ENCODE results near the gene ALCAM.
A peak's percentile ranks its signal among the peaks of the same experiment; 100 is the strongest.
"Not testable (repeated sequence)": the region's sequence is repeated elsewhere in the genome, so short reads cannot be mapped to it uniquely, and the experiment has no call there.

ALCAM gene

DNA sequence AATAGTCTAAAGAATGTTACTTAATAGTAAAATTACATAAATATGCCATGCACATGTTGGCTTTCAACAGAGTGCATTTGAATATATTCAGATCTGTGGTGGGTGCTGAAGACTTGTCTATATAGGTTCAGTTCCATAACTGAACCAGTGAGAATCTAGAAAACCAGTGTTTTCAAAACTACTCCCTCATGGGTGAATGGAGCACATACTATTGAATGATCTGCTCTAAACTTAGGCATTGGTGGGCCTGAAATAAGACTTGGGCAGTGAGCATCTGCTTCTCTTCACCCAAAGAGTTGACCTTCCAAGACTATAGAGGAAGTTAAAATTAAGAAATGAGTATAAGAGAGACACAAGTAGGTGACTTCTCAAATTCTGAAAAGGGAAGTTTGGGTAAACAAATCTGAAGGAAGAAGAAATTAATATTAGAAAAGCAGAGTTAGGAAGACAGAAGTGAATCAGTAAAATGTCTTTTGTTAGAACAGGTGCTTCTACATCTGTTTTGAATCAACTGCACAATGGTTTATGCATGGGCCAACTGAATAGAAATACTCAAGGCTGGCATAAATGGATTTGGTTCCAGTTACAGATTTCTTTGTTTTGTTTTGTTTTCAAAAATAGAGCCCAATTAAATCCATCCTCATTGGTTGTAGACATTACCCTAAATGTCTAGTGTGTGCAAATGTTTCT lies 19.3 kb downstream of the ALCAM start:
- no peak for DNase-seq (ENCODE audit: low read depth)
- TF ChIP-seq, protein P1, sequence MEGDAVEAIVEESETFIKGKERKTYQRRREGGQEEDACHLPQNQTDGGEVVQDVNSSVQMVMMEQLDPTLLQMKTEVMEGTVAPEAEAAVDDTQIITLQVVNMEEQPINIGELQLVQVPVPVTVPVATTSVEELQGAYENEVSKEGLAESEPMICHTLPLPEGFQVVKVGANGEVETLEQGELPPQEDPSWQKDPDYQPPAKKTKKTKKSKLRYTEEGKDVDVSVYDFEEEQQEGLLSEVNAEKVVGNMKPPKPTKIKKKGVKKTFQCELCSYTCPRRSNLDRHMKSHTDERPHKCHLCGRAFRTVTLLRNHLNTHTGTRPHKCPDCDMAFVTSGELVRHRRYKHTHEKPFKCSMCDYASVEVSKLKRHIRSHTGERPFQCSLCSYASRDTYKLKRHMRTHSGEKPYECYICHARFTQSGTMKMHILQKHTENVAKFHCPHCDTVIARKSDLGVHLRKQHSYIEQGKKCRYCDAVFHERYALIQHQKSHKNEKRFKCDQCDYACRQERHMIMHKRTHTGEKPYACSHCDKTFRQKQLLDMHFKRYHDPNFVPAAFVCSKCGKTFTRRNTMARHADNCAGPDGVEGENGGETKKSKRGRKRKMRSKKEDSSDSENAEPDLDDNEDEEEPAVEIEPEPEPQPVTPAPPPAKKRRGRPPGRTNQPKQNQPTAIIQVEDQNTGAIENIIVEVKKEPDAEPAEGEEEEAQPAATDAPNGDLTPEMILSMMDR (IDR thresholded peaks at IDR 0.05; ENCODE audit: insufficient read depth, low read depth, low read length, missing control alignments) = no peak
- H3K4me3 ChIP-seq (ENCODE audit: low read length) = no peak overlapping the region

DNA sequence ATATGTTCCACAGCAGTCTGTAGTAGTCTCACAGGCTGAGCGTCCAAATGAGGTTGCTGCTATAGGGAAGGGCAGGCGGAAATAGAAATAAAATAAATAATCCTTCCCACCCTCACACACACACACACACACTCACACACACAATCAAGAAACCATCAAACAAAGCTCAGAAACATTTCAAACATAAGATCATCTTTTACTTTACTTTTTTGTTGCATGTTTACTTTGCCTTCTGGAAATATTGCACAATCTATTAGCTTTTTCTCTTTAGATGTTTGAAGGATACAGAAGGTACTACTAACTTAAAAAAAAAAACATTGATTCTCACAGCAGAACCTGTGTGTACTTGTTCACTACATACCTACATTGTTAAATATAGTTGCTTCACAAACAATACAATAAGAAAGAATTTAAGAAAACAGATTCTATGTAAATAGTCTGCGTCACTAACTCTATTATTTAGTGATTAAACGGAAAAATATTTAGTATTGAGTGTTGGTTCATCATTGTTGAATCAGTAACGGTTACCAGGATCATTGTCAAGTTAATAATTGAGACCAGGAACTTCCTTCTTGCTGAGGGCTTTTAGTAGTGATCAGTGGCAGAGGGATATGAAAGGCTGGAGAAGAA lies 20.5 kb downstream of the ALCAM start:
- TF ChIP-seq, protein P1 (IDR thresholded peaks at IDR 0.05; ENCODE audit: insufficient read depth, low read depth, low read length, missing control alignments) = no peak
- DNase-seq (ENCODE audit: low read depth) = peak; percentile 89
- H3K4me3 ChIP-seq (ENCODE audit: low read length) = no peak overlapping the region

DNA sequence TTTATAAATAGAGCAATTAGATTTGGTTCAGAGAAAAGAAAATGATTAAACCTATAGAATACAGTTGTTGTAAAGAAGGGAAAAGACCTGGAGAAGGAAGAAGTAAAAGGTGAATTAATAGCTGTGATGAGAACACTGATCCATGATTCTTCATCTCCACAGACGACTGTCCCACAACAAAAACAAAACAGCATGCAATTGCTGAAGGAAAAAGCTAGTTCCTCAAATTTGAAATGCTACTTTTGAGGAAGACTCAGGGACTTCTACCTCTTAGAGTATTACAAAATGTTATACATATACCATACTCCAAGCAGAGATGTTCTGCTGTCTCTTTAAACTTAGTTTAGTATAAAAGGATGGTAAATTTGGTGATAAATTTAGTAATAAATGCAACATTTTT lies 21.5 kb downstream of the ALCAM start:
- H3K4me3 ChIP-seq (ENCODE audit: low read length) = no peak overlapping the region
- TF ChIP-seq, protein P1 (IDR thresholded peaks at IDR 0.05; ENCODE audit: insufficient read depth, low read depth, low read length, missing control alignments) = no peak
- DNase-seq (ENCODE audit: low read depth) = no peak

DNA sequence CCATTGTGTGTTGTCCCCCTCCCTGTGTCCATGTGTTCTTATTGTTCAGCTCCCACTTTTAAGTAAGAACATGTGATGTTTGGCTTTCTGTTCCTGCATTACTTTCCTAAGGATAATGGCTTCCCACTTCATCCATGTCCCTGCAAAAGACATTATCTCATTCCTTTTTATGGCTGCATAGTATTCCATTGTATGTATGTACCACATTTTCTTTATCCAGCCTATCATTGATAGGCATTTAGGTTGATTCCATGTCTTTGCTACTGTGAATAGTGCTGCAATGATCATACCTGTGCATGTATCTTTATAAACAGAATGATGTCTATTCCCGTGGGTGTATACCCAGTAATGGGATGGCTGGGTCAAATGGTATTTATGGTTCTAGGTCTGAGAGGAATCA lies 23.1 kb downstream of the ALCAM start:
- not testable (repeated sequence) for H3K4me3 ChIP-seq (ENCODE audit: low read length); DNase-seq (ENCODE audit: low read depth)

DNA sequence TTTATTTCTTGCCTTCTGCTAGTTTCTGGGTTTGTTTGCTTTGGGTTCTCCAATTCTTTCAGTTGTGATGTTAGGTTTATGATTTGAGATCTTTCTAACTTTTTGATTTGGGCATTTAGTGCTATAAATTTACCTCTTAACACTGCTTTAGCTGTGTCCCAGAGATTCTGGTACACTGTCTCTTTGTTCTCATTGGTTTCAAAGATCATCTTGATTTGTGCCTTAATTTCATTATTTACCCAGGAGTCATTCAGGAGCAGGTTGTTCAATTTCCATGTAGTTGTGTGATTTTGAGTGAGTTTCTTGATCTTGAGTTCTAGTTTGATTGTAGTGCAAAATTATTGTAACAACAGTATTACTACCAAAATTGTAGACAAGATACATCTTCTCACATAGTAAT lies 25.9 kb downstream of the ALCAM start:
- DNase-seq (ENCODE audit: low read depth); H3K4me3 ChIP-seq (ENCODE audit: low read length): not testable (repeated sequence)

GRCh38 chr3:105394177-105394576 lies 27.5 kb downstream of the ALCAM start:
- H3K4me3 ChIP-seq (ENCODE audit: low read length) = no peak overlapping the region
- TF ChIP-seq, protein P1 (IDR thresholded peaks at IDR 0.05; ENCODE audit: insufficient read depth, low read depth, low read length, missing control alignments) = no peak
- peak; percentile 93 for DNase-seq (ENCODE audit: low read depth)

DNA sequence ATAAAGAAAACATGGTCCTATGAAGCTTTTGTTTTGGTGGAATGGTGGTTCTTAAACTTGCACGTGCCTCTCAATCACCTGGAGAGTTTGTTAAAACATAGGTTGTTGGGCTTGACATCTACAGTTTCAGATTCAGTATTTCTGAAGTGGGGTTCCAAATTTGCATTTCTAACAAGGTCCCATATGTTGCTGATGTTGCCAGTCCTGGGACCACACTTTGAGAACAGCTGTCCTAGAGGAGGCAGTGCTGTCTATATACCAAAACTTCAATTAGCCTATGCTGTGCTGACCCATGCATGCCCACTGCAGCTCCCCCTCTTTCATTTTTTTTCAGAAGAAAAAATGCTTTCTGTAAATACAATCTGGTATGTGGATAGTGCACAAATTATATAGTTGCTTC lies 31.3 kb downstream of the ALCAM start:
- TF ChIP-seq, protein P1 (IDR thresholded peaks at IDR 0.05; ENCODE audit: insufficient read depth, low read depth, low read length, missing control alignments) = no peak
- no peak for DNase-seq (ENCODE audit: low read depth)
- H3K4me3 ChIP-seq (ENCODE audit: low read length) = no peak overlapping the region

GRCh38 chr3:105398437-105398836 lies 31.7 kb downstream of the ALCAM start:
- no peak overlapping the region for H3K4me3 ChIP-seq (ENCODE audit: low read length)
- TF ChIP-seq, protein P1 (IDR thresholded peaks at IDR 0.05; ENCODE audit: insufficient read depth, low read depth, low read length, missing control alignments) = no peak
- no peak for DNase-seq (ENCODE audit: low read depth)

Data from epithelial cell of esophagus (primary cell).